ENCODE measurements around the gene MICALL1.

The MICALL1 gene

DNA sequence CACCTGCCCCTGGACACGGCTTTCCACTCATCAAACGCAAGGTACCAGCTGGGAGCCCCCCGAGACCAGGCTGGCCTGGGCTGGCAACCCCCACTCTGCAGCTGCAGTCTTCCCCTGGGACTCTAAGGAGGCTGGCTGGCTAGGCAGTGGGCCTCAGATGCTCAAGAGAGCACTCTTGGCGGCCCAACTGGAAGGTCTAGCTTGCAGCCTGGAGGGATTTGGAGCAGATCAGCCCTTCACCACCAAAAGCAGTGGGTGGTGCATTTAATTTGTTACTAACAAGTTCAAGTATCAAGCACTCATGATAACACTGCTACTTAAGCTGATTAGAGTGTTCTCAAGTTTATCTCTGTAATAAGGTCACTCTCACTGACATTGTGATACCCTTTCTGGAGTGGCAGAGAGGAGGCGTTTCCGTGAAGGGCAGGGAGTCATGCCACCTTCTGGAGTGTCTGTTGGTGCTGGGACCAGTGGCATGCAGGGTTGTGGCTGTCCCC lies 25.8 kb downstream of the MICALL1 start:
- Histone ChIP-seq H3K36me3 (ENCODE audit: control insufficient read depth, insufficient read depth, low read length) (peaks cover 7% of the 10 kb centered on the region), H3K79me1 (ENCODE audit: low read length) (no peaks in the 10 kb centered on the region), H3K4ac (ENCODE audit: low read depth, low read length) (no peak overlapping the region), H3K56ac (ENCODE audit: low read length) (no peak overlapping the region), H3K4me1 (ENCODE audit: control insufficient read depth, low read depth, low read length) (no peaks in the 10 kb centered on the region), H3K79me2 (ENCODE audit: control insufficient read depth, insufficient read depth, low read length) (no peaks in the 10 kb centered on the region), H2BK120ac (ENCODE audit: low read depth, low read length) (no peak overlapping the region), H3K9ac (ENCODE audit: low read length) (no peak overlapping the region), H4K8ac (ENCODE audit: low read depth, low read length) (no peak overlapping the region), H2BK15ac (replicated peaks; ENCODE audit: low read depth) (no peak overlapping the region), H3K4me2 (ENCODE audit: low read length) (no peak overlapping the region), H2AK5ac (ENCODE audit: low read length) (no peak overlapping the region), H3K27ac (ENCODE audit: low read depth, low read length) (no peak overlapping the region), H4K5ac (ENCODE audit: low read length) (no peak overlapping the region), H3K4me3 (ENCODE audit: low read length) (no peak overlapping the region), H3K18ac (ENCODE audit: low read length) (no peak overlapping the region), H3K27me3 (ENCODE audit: insufficient read depth, low read length, poor library complexity) (no peaks in the 10 kb centered on the region), H3K23ac (ENCODE audit: low read length) (no peak overlapping the region), H2BK5ac (ENCODE audit: low read length) (no peak overlapping the region)
- no CpG with 5 or more reads among the region's 6 CpGs for WGBS (ENCODE audit: extremely low coverage, insufficient coverage, low lambda C conversion rate)
- peak; percentile 26 for DNase-seq

DNA sequence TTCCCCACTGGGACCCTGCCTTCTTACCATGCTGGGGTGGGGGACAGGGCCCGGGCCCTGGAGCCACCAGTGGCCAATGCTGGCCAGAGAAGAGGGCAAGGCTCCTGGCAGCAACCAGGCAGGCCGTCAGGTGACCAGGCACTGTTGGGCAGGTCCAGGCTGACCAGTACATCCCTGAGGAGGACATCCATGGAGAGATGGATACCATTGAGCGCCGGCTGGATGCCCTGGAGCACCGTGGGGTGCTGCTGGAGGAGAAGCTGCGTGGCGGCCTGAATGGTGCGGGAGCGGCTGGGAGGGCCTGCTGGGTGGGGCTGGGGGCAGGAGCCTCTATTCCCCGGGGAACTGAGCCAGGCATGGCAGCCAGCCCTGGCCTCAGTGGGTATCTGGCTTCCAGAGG lies 26.3 kb downstream of the MICALL1 start:
- Histone ChIP-seq H3K56ac (ENCODE audit: low read length) (no peak overlapping the region), H3K9ac (ENCODE audit: low read length) (no peak overlapping the region), H3K79me1 (ENCODE audit: low read length) (no peaks in the 10 kb centered on the region), H3K27ac (ENCODE audit: low read depth, low read length) (no peak overlapping the region), H2BK5ac (ENCODE audit: low read length) (no peak overlapping the region), H3K36me3 (ENCODE audit: control insufficient read depth, insufficient read depth, low read length) (peaks cover 6% of the 10 kb centered on the region), H3K4me1 (ENCODE audit: control insufficient read depth, low read depth, low read length) (no peaks in the 10 kb centered on the region), H3K4me3 (ENCODE audit: low read length) (no peak overlapping the region), H3K4me2 (ENCODE audit: low read length) (no peak overlapping the region), H2BK15ac (replicated peaks; ENCODE audit: low read depth) (no peak overlapping the region), H2AK5ac (ENCODE audit: low read length) (no peak overlapping the region), H4K8ac (ENCODE audit: low read depth, low read length) (no peak overlapping the region), H3K4ac (ENCODE audit: low read depth, low read length) (no peak overlapping the region), H4K5ac (ENCODE audit: low read length) (no peak overlapping the region), H3K27me3 (ENCODE audit: insufficient read depth, low read length, poor library complexity) (no peaks in the 10 kb centered on the region), H3K79me2 (ENCODE audit: control insufficient read depth, insufficient read depth, low read length) (no peaks in the 10 kb centered on the region), H3K18ac (ENCODE audit: low read length) (no peak overlapping the region), H3K23ac (ENCODE audit: low read length) (no peak overlapping the region), H2BK120ac (ENCODE audit: low read depth, low read length) (no peak overlapping the region)
- DNase-seq, result no peak
- WGBS (ENCODE audit: extremely low coverage, insufficient coverage, low lambda C conversion rate), result no CpG with 5 or more reads among the region's 10 CpGs

DNA sequence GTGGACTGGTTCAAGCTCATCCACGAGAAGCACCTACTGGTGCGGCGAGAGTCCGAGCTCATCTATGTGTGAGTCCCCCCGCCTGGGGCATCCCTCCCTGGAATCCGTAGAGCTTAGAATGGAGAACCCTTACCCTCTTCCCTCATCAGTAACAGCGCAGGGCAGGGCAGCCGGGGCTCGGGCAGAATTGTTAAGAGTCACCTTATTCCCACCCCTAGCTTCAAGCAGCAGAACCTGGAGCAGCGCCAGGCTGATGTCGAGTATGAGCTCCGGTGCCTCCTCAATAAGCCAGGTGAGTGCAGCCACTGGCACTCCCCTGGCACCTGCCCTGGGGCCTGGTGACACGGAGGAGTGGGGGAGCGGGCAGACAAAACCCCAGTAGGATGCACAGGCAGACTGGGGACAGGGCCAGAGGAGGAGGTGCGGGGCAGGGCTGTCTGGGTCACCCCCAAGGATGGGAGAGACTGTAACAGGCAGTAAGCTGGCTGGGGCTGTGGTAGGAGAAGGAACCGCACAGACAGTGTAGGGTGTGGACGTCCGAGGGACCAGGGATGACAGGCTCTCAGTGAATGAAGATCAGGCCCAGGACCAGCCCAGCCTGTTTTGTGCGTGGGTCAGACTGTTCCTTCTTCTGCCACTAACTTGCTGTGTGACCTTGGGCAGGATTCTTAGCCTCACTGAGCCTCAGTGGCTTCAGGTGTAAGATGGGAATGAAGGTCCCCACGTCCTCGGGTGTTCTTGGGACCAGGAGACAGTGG lies 26.9 kb downstream of the MICALL1 start:
- no peak for DNase-seq
- H2BK5ac ChIP-seq (ENCODE audit: low read length), result no peak overlapping the region
- WGBS (ENCODE audit: extremely low coverage, insufficient coverage, low lambda C conversion rate), result no CpG with 5 or more reads among the region's 21 CpGs
- no peak overlapping the region for H4K8ac ChIP-seq (ENCODE audit: low read depth, low read length)
- no peaks in the 10 kb centered on the region for H3K27me3 ChIP-seq (ENCODE audit: insufficient read depth, low read length, poor library complexity)
- H3K4me2 ChIP-seq (ENCODE audit: low read length), result no peak overlapping the region
- H2BK15ac ChIP-seq (replicated peaks; ENCODE audit: low read depth), result no peak overlapping the region
- H3K4me3 ChIP-seq (ENCODE audit: low read length), result no peak overlapping the region
- peaks cover 8% of the 10 kb centered on the region for H3K36me3 ChIP-seq (ENCODE audit: control insufficient read depth, insufficient read depth, low read length)
- no peak overlapping the region for H3K56ac ChIP-seq (ENCODE audit: low read length)
- no peak overlapping the region for H3K27ac ChIP-seq (ENCODE audit: low read depth, low read length)
- H3K4ac ChIP-seq (ENCODE audit: low read depth, low read length), result no peak overlapping the region
- H3K23ac ChIP-seq (ENCODE audit: low read length), result no peak overlapping the region
- no peak overlapping the region for H2AK5ac ChIP-seq (ENCODE audit: low read length)
- no peaks in the 10 kb centered on the region for H3K79me2 ChIP-seq (ENCODE audit: control insufficient read depth, insufficient read depth, low read length)
- H3K9ac ChIP-seq (ENCODE audit: low read length), result no peak overlapping the region
- H3K18ac ChIP-seq (ENCODE audit: low read length), result no peak overlapping the region
- no peaks in the 10 kb centered on the region for H3K79me1 ChIP-seq (ENCODE audit: low read length)
- H4K5ac ChIP-seq (ENCODE audit: low read length), result no peak overlapping the region
- H2BK120ac ChIP-seq (ENCODE audit: low read depth, low read length), result no peak overlapping the region
- no peaks in the 10 kb centered on the region for H3K4me1 ChIP-seq (ENCODE audit: control insufficient read depth, low read depth, low read length)

DNA sequence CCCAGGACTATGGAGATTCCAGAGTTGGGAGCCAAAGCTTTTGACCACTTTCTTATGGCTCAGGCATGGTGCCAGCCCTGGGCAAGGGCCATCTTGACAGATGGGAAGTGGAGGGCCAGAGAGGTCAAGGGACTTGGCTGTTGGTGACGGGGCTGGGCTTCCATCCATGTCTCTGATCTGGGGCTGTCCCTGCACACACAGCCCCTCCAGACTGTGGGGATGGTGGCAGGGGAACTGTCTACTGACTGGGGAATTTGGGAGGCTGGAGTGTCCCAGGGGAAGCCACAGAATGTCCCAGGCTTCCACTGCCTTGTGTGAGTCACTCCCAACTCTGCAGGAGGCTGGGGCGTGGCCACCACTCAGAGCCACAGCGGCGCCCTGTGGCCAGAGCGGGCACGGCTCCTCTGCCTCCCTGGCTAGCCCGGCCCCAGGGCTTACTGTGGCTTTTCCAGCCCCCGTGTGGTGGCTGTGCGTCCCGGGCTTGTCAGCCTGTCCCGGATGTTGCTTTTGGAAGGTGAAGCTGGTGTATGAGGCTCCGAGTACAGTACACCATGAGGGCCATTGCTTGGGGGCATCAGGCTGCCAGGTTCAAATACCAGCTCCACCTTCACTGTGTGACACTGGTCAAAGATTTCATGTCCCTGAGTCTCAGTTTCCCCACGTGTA lies 27.7 kb downstream of the MICALL1 start:
- Histone ChIP-seq H2BK15ac (replicated peaks; ENCODE audit: low read depth) (no peak overlapping the region), H3K27me3 (ENCODE audit: insufficient read depth, low read length, poor library complexity) (no peaks in the 10 kb centered on the region), H3K23ac (ENCODE audit: low read length) (no peak overlapping the region), H2AK5ac (ENCODE audit: low read length) (no peak overlapping the region), H3K4ac (ENCODE audit: low read depth, low read length) (no peak overlapping the region), H3K79me2 (ENCODE audit: control insufficient read depth, insufficient read depth, low read length) (no peaks in the 10 kb centered on the region), H3K36me3 (ENCODE audit: control insufficient read depth, insufficient read depth, low read length) (peaks cover 7% of the 10 kb centered on the region), H3K79me1 (ENCODE audit: low read length) (no peaks in the 10 kb centered on the region), H3K27ac (ENCODE audit: low read depth, low read length) (no peak overlapping the region), H3K4me2 (ENCODE audit: low read length) (no peak overlapping the region), H2BK5ac (ENCODE audit: low read length) (no peak overlapping the region), H3K4me1 (ENCODE audit: control insufficient read depth, low read depth, low read length) (no peaks in the 10 kb centered on the region), H4K8ac (ENCODE audit: low read depth, low read length) (no peak overlapping the region), H3K18ac (ENCODE audit: low read length) (no peak overlapping the region), H3K4me3 (ENCODE audit: low read length) (no peak overlapping the region), H4K5ac (ENCODE audit: low read length) (no peak overlapping the region), H2BK120ac (ENCODE audit: low read depth, low read length) (no peak overlapping the region), H3K56ac (ENCODE audit: low read length) (peak overlapping the region; percentile 19), H3K9ac (ENCODE audit: low read length) (peak overlapping the region; percentile 32)
- no CpG with 5 or more reads among the region's 13 CpGs for WGBS (ENCODE audit: extremely low coverage, insufficient coverage, low lambda C conversion rate)
- peak; percentile 97 for DNase-seq

DNA sequence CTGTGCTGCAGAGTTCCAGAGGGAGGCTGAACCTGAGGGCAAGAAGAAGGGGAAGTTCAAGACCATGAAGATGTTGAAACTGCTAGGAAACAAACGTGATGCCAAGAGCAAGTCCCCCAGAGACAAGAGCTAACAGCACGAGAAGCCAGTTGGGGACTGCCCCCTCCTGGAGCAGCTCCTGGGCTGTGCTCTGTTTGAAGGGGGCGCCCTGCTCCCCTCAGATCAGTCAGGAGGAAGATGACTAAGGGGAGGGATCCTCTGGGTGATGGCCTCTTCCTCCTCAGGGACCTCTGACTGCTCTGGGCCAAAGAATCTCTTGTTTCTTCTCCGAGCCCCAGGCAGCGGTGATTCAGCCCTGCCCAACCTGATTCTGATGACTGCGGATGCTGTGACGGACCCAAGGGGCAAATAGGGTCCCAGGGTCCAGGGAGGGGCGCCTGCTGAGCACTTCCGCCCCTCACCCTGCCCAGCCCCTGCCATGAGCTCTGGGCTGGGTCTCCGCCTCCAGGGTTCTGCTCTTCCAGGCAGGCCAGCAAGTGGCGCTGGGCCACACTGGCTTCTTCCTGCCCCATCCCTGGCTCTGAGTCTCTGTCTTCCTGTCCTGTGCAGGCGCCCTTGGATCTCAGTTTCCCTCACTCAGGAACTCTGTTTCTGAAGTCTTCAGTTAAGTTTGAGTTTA lies 34.7 kb downstream of the MICALL1 start:
- Histone ChIP-seq H3K36me3 (ENCODE audit: control insufficient read depth, insufficient read depth, low read length) (peaks cover 7% of the 10 kb centered on the region), H3K79me2 (ENCODE audit: control insufficient read depth, insufficient read depth, low read length) (no peaks in the 10 kb centered on the region), H3K56ac (ENCODE audit: low read length) (no peak overlapping the region), H3K4ac (ENCODE audit: low read depth, low read length) (no peak overlapping the region), H2BK15ac (replicated peaks; ENCODE audit: low read depth) (no peak overlapping the region), H2BK120ac (ENCODE audit: low read depth, low read length) (no peak overlapping the region), H3K79me1 (ENCODE audit: low read length) (no peaks in the 10 kb centered on the region), H3K4me2 (ENCODE audit: low read length) (no peak overlapping the region), H3K18ac (ENCODE audit: low read length) (no peak overlapping the region), H4K5ac (ENCODE audit: low read length) (no peak overlapping the region), H3K9ac (ENCODE audit: low read length) (no peak overlapping the region), H3K27me3 (ENCODE audit: insufficient read depth, low read length, poor library complexity) (no peaks in the 10 kb centered on the region), H4K8ac (ENCODE audit: low read depth, low read length) (no peak overlapping the region), H3K27ac (ENCODE audit: low read depth, low read length) (no peak overlapping the region), H3K4me3 (ENCODE audit: low read length) (no peak overlapping the region), H3K23ac (ENCODE audit: low read length) (no peak overlapping the region), H2BK5ac (ENCODE audit: low read length) (no peak overlapping the region), H3K4me1 (ENCODE audit: control insufficient read depth, low read depth, low read length) (no peaks in the 10 kb centered on the region), H2AK5ac (ENCODE audit: low read length) (no peak overlapping the region)
- no CpG with 5 or more reads among the region's 12 CpGs for WGBS (ENCODE audit: extremely low coverage, insufficient coverage, low lambda C conversion rate)
- no peak for DNase-seq

Measured in mesendoderm (in vitro differentiated cells).